ENCODE measurements around the gene UIMC1. TPM values are rescaled to one million over a fixed set of nuclear protein-coding genes. Genes with fewer than 3 reads are reported as not detected.
A peak's percentile ranks its signal among the peaks of the same experiment; 100 is the strongest.

UIMC1 gene
- total and polyA plus RNA-seq, 2 of the 13 experiments (the other 11 are each of a cell fraction or from before 2014, with no cell fraction given): 18.9 to 32.7 TPM

DNA sequence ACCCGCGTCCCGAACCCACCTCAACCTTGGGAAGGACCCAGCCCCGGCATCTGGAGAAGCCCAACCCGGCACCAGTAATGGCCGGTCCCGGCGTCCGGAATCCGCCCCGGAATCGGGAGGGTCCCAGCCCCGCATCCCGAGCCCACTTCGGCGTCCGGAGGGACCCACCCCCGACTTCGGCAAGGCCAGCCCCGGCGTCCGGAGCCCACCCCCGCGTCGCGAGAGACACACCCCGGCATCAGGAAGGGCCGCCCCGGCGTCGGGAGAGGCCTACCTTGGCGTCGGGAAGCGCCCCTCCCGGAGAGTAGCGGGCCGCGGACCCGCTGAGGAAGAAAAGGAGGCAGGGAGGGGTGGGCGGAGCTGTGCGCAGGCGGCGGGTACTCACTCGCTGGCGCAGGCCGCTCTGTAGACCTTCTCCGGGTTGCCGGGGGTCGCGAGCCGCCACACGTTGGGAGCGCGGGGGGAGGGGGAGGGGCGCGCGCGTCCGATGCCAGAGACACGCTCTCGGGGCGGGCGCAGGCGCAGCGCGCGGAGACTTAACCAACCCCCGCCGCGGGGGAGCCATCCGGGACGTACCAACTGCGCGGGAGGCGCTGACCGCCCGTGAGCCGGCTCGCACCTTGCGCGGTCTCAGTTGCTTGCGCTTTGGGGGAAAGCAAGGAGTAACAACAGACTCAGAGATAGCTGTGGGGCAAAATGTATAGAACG, at the start of gene UIMC1 (continued):
- TF ChIP-seq, protein P1, sequence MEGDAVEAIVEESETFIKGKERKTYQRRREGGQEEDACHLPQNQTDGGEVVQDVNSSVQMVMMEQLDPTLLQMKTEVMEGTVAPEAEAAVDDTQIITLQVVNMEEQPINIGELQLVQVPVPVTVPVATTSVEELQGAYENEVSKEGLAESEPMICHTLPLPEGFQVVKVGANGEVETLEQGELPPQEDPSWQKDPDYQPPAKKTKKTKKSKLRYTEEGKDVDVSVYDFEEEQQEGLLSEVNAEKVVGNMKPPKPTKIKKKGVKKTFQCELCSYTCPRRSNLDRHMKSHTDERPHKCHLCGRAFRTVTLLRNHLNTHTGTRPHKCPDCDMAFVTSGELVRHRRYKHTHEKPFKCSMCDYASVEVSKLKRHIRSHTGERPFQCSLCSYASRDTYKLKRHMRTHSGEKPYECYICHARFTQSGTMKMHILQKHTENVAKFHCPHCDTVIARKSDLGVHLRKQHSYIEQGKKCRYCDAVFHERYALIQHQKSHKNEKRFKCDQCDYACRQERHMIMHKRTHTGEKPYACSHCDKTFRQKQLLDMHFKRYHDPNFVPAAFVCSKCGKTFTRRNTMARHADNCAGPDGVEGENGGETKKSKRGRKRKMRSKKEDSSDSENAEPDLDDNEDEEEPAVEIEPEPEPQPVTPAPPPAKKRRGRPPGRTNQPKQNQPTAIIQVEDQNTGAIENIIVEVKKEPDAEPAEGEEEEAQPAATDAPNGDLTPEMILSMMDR (CRISPR knock-in tag; IDR thresholded peaks at IDR 0.05): no peak
- TF ChIP-seq ZNF713 (CRISPR knock-in tag; IDR thresholded peaks at IDR 0.05): no peak
- no peak for TF ChIP-seq SNRNP70 (IDR thresholded peaks at IDR 0.05; ENCODE audit: low read depth, low read length)
- peak; percentile 43 for TF ChIP-seq FOXA3 (CRISPR knock-in tag; IDR thresholded peaks at IDR 0.05)
- TF ChIP-seq ZNF224 (CRISPR knock-in tag; IDR thresholded peaks at IDR 0.05): no peak
- peak; percentile 30; the same call in 1 of the 2 replicates for TF ChIP-seq PHF20 (CRISPR knock-in tag; IDR thresholded peaks at IDR 0.05)
- no peak for TF ChIP-seq PRMT3 (CRISPR knock-in tag; IDR thresholded peaks at IDR 0.05; ENCODE audit: borderline replicate concordance, low read depth)
- TF ChIP-seq ZNF709 (CRISPR knock-in tag; IDR thresholded peaks at IDR 0.05): peak; percentile 71; the same call in 1 of the 2 replicates
- no peak for TF ChIP-seq ZNF3 (CRISPR knock-in tag; IDR thresholded peaks at IDR 0.05)
- TF ChIP-seq GABPB1 (CRISPR knock-in tag; IDR thresholded peaks at IDR 0.05): peak; percentile 85
- peak; percentile 37; the same call in 1 of the 2 replicates for TF ChIP-seq NKX3-1 (CRISPR knock-in tag; IDR thresholded peaks at IDR 0.05)
- TF ChIP-seq ZNF484 (CRISPR knock-in tag; IDR thresholded peaks at IDR 0.05; ENCODE audit: borderline replicate concordance, low read depth): no peak
- no peak for TF ChIP-seq SRSF9 (IDR thresholded peaks at IDR 0.05; ENCODE audit: borderline replicate concordance, insufficient read depth, low read depth, low read length, poor library complexity, severe bottlenecking)
- peak; percentile 86; the same call in 1 of the 2 replicates for TF ChIP-seq KDM2A (CRISPR knock-in tag; IDR thresholded peaks at IDR 0.05; ENCODE audit: borderline replicate concordance, low read depth)
- TF ChIP-seq, protein P2, sequence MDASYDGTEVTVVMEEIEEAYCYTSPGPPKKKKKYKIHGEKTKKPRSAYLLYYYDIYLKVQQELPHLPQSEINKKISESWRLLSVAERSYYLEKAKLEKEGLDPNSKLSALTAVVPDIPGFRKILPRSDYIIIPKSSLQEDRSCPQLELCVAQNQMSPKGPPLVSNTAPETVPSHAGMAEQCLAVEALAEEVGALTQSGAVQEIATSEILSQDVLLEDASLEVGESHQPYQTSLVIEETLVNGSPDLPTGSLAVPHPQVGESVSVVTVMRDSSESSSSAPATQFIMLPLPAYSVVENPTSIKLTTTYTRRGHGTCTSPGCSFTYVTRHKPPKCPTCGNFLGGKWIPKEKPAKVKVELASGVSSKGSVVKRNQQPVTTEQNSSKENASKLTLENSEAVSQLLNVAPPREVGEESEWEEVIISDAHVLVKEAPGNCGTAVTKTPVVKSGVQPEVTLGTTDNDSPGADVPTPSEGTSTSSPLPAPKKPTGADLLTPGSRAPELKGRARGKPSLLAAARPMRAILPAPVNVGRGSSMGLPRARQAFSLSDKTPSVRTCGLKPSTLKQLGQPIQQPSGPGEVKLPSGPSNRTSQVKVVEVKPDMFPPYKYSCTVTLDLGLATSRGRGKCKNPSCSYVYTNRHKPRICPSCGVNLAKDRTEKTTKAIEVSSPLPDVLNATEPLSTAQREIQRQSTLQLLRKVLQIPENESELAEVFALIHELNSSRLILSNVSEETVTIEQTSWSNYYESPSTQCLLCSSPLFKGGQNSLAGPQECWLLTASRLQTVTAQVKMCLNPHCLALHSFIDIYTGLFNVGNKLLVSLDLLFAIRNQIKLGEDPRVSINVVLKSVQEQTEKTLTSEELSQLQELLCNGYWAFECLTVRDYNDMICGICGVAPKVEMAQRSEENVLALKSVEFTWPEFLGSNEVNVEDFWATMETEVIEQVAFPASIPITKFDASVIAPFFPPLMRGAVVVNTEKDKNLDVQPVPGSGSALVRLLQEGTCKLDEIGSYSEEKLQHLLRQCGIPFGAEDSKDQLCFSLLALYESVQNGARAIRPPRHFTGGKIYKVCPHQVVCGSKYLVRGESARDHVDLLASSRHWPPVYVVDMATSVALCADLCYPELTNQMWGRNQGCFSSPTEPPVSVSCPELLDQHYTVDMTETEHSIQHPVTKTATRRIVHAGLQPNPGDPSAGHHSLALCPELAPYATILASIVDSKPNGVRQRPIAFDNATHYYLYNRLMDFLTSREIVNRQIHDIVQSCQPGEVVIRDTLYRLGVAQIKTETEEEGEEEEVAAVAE (CRISPR knock-in tag; IDR thresholded peaks at IDR 0.05; ENCODE audit: borderline replicate concordance): peak; percentile 57; the same call in 1 of the 2 replicates
- no peak; the same call in 1 of the 2 replicates for TF ChIP-seq ZNF766 (CRISPR knock-in tag; IDR thresholded peaks at IDR 0.05; ENCODE audit: borderline replicate concordance)
- TF ChIP-seq ETV5 (CRISPR knock-in tag; IDR thresholded peaks at IDR 0.05; ENCODE audit: borderline replicate concordance): peak; percentile 6; the same call in 1 of the 2 replicates
- TF ChIP-seq ZNF280D (CRISPR knock-in tag; IDR thresholded peaks at IDR 0.05): no peak; the same call in 1 of the 2 replicates
- TF ChIP-seq KDM1A (CRISPR knock-in tag; IDR thresholded peaks at IDR 0.05): no peak
- no peak for TF ChIP-seq KDM6A (CRISPR knock-in tag; IDR thresholded peaks at IDR 0.05; ENCODE audit: low read depth)
- TF ChIP-seq TBX2 (CRISPR knock-in tag; IDR thresholded peaks at IDR 0.05; ENCODE audit: borderline replicate concordance): peak; percentile 82
